C4-2B (cell line): ENCODE measurements around the gene LPCAT4.

ENCODE experiments used
- ZFX ChIP-seq: fragments of 450-650 bp; IDR thresholded peaks from 2 replicates; pipeline ENCODE4 v1.6.1; 2017
- TF ChIP-seq, protein P1 (sequence below): fragments of 450-650 bp; conservative IDR thresholded peaks from 2 replicates; pipeline ENCODE4 v1.5.1; 2017; ENCODE audit warnings: mild to moderate bottlenecking

DNA sequence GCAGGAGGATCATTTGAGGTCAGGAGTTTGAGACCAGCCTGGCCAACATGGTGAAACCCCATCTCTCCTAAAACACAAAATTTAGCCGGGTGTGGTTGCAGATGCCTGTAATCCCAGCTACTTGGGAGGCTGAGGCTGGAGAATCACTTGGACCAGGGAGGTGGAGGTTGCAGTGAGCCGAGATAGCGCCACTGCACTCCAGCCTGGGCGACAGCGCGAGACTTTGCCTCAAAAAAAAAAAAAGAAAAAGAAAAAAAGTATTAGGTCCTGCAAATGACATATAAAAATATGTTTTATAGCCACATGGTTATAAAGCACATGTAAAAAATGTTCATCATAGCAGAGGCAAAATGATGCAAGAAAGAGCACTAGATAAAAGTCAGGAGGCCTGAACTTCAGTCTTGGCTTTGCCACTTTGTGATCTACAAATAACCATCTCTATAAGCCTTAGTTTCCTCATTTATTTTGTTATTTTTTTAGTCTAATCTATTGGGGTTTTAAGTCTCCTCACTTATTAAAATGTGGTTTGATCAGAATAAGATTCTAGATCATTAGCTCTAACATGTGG is 34.4 kb downstream of the LPCAT4 start:
- TF ChIP-seq, protein P1, sequence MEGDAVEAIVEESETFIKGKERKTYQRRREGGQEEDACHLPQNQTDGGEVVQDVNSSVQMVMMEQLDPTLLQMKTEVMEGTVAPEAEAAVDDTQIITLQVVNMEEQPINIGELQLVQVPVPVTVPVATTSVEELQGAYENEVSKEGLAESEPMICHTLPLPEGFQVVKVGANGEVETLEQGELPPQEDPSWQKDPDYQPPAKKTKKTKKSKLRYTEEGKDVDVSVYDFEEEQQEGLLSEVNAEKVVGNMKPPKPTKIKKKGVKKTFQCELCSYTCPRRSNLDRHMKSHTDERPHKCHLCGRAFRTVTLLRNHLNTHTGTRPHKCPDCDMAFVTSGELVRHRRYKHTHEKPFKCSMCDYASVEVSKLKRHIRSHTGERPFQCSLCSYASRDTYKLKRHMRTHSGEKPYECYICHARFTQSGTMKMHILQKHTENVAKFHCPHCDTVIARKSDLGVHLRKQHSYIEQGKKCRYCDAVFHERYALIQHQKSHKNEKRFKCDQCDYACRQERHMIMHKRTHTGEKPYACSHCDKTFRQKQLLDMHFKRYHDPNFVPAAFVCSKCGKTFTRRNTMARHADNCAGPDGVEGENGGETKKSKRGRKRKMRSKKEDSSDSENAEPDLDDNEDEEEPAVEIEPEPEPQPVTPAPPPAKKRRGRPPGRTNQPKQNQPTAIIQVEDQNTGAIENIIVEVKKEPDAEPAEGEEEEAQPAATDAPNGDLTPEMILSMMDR, result no peak
- TF ChIP-seq ZFX, result no peak
